Activated gamma-delta T cell treated with anti-CD3 and anti-CD28 coated beads, Interleukin-2, amount 50 U/mL, for 16 hours (primary cell): Measurements from ENCODE around the gene TFDP3.

Source experiments
- DNase-seq: peaks from one replicate; pipeline ENCODE4 v3.0.0-alpha.2; 2020; ENCODE audit warnings: low read depth

TFDP3 gene

DNA sequence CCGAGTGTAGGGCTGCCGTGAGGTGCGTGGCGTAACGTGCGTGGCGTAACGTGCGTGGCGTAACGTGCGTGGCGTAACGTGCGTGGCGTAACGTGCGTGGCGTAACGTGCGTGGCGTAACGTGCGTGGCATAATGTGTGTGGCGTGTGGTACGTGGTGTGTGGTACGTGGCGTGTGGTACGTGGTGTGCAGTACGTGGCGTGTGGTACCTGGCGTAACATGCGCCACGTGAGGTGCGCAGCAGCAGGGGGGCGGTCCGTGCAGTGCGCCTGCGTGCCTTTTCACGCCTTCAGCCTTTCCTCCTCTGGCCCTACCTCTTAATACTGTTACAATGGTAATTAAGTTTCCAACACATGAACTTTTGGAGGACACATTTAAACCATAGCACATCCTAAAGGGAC, at the start of gene TFDP3:
TFDP3 (minus strand) TSS at position 26 of the 400 bp plus-strand sequence. CDS start 95 bp downstream, outside the sequence.
- no peak for DNase-seq

DNA sequence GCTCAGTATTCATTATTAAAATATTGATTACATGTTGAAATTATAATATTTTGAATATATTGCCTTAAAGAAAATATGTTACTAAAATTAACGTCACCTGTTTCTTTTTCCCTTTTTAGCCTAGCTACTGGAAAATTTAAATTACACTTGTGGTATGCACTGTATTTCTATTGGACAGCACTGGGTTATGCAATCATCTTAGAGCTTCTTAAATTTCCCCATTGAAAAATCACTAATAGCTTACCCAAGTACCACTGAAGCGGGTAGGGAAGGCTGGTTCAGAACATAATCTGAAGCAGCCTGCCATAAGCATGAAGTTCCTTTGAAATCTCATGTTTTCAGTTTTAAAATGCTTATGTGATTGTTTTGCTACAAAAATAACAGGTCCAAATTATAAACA, 49.5 kb upstream of the TFDP3 start:
- no peak for DNase-seq

- DNase-seq, result no peak
These were observed 47.2 kb upstream of the TFDP3 start for GRCh38 chrX:133265331-133265730.

GRCh38 chrX:133258481-133258880, 40.3 kb upstream of the TFDP3 start:
- DNase-seq, result no peak

- DNase-seq, result no peak
These were observed 36.5 kb upstream of the TFDP3 start for GRCh38 chrX:133254666-133255065.

DNA sequence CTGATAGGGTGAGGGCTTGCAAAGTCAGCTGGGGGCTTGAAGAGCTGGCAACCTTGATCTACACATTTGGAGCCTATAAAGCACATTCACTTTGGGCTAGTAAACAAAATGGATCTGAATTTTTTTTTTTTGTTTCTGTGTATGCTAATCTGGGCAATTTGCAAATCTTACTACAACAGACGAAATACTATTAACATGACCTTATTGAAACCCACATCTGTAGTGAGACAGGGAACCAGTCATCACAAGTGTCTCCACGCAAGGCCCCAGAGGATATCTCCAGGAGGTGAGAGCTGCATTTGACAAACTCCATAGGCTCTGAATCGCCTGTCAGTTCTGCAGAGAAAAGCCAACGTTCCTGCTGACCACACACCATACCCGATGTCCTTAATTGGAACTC, 33.0 kb upstream of the TFDP3 start:
- DNase-seq, result no peak

GRCh38 chrX:133250184-133251100, 32.3 kb upstream of the TFDP3 start:
- DNase-seq, result no peak

DNA sequence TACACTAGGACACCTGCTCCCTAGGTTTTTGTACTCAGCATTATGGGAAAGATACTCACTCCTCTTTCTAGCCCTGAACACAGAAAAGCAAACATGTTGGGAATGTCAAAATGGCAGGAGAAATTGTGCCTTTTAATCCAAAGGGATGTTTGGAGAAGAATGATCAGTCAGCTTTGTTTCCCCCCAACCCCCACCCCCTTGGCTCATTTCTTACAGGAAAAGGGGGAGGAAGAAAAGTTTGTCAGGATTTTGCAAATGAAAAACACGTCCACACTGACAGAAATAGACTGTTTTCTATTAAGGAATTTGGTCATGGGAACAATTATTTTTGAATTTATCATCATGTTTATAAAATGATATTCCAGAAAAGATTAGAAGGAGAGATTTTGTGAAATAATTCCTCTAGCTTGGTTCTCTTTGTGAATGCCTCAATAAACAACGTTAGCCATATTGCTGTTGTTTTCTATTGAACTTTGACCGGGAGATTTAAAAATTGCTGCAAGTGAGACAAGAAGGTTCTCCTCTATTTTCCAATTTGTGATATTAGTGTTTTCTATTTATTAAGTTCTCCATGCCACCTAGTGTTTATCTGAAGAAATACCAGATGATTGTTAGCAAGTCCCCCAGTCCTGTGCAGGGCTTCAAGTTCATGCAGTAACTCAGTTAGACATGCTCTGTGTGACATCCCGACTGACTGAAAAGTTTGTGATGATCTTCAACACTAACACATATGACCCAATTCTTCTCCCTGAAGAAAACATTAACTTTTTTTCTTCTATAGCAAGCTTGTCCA, 31.3 kb upstream of the TFDP3 start:
- DNase-seq, result no peak

DNA sequence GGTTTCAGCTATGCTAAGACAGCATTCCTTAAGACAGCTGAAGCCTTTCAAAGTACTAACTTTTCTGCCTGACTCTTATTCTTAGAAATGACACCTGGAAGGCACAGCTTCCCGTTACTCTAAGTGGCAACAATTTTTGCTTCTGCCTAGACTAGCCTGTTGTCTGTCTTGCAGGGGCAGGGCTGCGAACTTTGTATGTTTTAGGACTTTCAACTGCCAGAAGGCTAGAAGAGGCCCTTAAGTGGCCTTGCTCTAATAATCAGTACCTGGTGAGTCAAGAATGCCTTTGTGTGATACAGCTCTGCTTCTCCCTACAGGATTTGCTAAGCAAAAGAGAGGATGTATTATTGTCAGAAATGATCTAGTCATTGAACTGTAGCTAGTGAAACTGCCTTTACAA, 30.0 kb upstream of the TFDP3 start:
- DNase-seq, result no peak

- no peak for DNase-seq
These were observed 28.8 kb upstream of the TFDP3 start for GRCh38 chrX:133246921-133247320.

DNA sequence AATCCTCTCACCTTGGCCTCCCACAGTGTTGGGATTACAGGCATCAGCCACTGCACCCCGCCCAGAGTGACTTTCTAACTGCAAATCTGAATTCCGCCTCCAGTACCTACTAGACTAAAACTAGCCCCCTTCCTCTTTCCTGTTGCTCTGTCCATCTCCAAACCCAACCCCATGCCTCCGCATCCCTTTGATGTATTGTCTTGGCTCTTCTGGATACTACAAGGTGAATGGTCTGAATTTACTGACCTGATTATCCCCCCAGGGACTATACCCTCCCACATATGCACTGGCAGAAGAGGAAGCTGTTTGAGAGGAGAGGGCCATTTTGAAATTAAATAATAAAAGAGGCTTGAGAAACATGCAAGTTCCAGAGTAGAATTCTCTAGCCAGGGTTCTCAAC, 17.7 kb upstream of the TFDP3 start:
- no peak for DNase-seq

DNA sequence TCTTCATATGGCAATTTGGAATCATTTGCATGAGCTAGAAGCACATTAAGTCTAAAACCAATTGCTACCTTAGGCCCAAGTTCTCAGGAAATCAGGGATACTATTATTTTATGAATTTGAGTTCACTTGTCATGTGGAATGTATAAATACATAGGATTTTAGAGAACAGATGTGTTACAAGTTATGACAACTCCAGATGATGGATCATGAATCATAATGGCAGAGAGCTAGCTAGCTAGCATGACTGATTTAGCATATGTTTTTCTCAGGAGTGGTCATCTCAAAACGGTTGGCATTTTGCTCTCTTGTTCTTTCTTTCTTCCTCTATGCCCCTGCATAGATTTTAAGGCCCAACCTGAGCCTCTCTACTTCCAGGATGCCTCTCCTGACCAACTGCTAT, 14.2 kb upstream of the TFDP3 start:
- DNase-seq, result no peak

- DNase-seq, result no peak
These were observed 11.2 kb upstream of the TFDP3 start for GRCh38 chrX:133229361-133229760.

GRCh38 chrX:133215747-133216146, 2.4 kb downstream of the TFDP3 start:
- DNase-seq, result no peak

DNA sequence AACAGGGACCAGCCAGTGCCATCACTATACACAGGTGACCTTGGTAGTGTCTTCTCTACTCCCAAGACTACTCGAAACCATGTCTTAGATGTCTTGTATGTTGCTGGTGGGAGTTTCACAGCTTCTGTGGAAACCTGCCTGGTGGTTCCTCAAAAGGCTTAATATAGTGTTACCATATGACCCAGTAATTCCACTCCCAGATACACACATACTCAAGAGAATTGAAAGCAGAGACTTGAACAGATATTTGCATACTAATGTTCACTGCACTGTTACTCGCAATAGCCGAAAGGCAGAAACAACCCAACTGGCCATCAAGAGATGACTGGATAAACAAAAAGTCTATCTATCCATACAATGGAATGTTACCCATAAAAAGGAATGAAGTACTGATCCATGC, 3.1 kb downstream of the TFDP3 start:
- no peak for DNase-seq

DNA sequence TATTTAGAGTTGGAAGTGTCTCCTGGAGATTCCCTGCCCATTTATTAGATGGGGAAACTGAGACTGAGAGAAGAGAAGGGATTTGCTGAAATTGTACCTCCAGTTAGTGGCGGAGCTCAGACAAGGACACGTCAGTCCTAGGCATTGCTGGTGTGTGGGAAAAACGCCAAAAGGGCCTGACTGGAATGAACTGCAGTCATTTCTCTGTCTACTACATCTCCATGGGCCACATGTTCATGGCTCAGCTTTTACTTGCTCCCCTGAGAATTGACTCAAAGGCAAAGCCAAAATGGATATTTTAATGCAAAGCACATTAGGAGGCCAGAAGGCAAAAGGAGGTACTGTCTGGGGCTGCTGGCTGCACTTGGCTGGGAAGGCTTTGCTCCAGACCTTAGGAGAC, 3.9 kb downstream of the TFDP3 start:
- no peak for DNase-seq

GRCh38 chrX:133213117-133213516, 5.0 kb downstream of the TFDP3 start:
- no peak for DNase-seq

- no peak for DNase-seq
These were observed 10.4 kb downstream of the TFDP3 start for GRCh38 chrX:133207751-133208150.

- no peak for DNase-seq
These were observed 26.5 kb downstream of the TFDP3 start for GRCh38 chrX:133191739-133192039.

GRCh38 chrX:133190877-133191738, 27.0 kb downstream of the TFDP3 start:
- no peak for DNase-seq

DNA sequence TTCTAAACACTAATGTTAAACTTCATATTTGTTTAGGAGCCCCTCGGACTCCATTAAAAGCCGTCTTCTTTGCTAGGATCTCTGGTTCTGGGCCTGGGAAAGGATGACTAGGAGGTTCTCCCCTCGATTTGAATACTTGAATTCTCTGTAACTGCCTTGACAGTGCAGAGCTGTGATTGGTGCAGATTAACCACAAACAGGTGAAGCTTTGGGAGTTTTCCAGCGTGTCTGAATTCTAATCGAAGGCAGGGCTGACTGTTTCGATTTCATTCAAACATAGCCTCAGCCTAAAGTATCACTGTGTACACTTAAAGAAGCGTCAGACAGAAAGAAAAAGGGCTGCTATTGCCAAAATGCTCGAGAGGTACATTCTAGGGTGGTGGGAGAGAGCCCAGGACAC, 29.0 kb downstream of the TFDP3 start:
- no peak for DNase-seq

DNA sequence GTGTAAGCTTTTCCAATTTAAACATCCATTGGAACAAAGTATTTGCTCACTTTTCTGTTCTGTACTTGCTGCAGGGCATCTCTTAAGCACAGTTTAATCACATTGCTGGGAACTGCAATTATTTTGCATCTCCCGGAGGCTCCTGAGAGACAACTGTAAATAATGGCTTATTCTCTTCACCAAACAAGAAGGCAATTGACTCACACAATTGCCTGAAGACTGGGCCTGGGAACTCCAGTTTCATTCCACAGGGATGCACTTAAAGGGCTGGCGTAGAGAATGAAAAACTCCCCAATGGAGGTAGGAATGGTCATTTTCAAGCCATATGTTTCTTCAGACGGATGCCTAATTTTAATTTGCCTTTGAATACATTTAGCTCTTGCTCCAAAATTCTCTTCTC, 29.5 kb downstream of the TFDP3 start:
- no peak for DNase-seq
